HEK293T (cell line): ENCODE measurements around the gene WNT6.

Experiments used
- CTCF ChIA-PET: fragments of 350-600 bp; formaldehyde crosslinking; extraction: SDS; loops from one replicate; lab custom pipeline; 2021; ENCODE audit warnings: antibody characterized with exemption, inconsistent platforms; lab: Yijun Ruan, JAX
- POLR2A ChIA-PET: fragments of 350-600 bp; formaldehyde crosslinking; extraction: SDS; loops from one replicate; lab custom pipeline; 2020; ENCODE audit warnings: antibody characterized with exemption, inconsistent platforms; lab: Yijun Ruan, JAX
- DNase-seq: peaks from one replicate; pipeline ENCODE4 v3.0.0; 2012; ENCODE audit warnings: mixed read lengths; ENCODE audit errors: extremely low spot score
- ARNT ChIP-seq: fragments of 450-650 bp; IDR thresholded peaks from 2 replicates; pipeline ENCODE4 v1.6.1; 2017; ENCODE audit warnings: mild to moderate bottlenecking
- BHLHE40 ChIP-seq: fragments of 450-650 bp; IDR thresholded peaks from 2 replicates; pipeline ENCODE4 v1.6.1; 2016; ENCODE audit warnings: mild to moderate bottlenecking, moderate library complexity, borderline replicate concordance
- CTBP1 ChIP-seq: fragments of 450-650 bp; IDR thresholded peaks from 2 replicates; pipeline ENCODE4 v1.6.1; 2016; ENCODE audit warnings: borderline replicate concordance
- ELF4 ChIP-seq: fragments of 450-650 bp; IDR thresholded peaks from 2 replicates; pipeline ENCODE4 v1.6.1; 2017; ENCODE audit warnings: antibody characterized with exemption
- FOXA1 ChIP-seq: fragments of 450-650 bp; IDR thresholded peaks from 2 replicates; pipeline ENCODE4 v1.6.1; 2016; ENCODE audit warnings: mild to moderate bottlenecking
- FOXK2 ChIP-seq: fragments of 450-650 bp; IDR thresholded peaks from 2 replicates; pipeline ENCODE4 v1.6.1; 2016; ENCODE audit warnings: mild to moderate bottlenecking
- FOXM1 ChIP-seq: fragments of 450-650 bp; IDR thresholded peaks from 2 replicates; pipeline ENCODE4 v1.6.1; 2017; ENCODE audit warnings: mild to moderate bottlenecking, borderline replicate concordance
- HDGF ChIP-seq: fragments of 450-650 bp; IDR thresholded peaks from 2 replicates; pipeline ENCODE4 v1.6.1; 2017; ENCODE audit warnings: antibody characterized with exemption, borderline replicate concordance
- L3MBTL2 ChIP-seq: fragments of 450-650 bp; conservative IDR thresholded peaks from 2 replicates; pipeline ENCODE4 v1.6.1; 2016; ENCODE audit warnings: mild to moderate bottlenecking
- LEF1 ChIP-seq: fragments of 450-650 bp; IDR thresholded peaks from 2 replicates; pipeline ENCODE4 v1.6.1; 2017; ENCODE audit warnings: mild to moderate bottlenecking, borderline replicate concordance
- NFRKB ChIP-seq: fragments of 450-650 bp; IDR thresholded peaks from 2 replicates; pipeline ENCODE4 v1.6.1; 2016; ENCODE audit warnings: mild to moderate bottlenecking, moderate library complexity
- SP1 ChIP-seq: fragments of 450-650 bp; IDR thresholded peaks from 2 replicates; pipeline ENCODE4 v1.6.1; 2017
- SUZ12 ChIP-seq: fragments of 450-650 bp; IDR thresholded peaks from 2 replicates; pipeline ENCODE4 v1.6.1; 2016; ENCODE audit warnings: mild to moderate bottlenecking
- TARDBP ChIP-seq: fragments of 450-650 bp; IDR thresholded peaks from 2 replicates; pipeline ENCODE4 v1.6.1; 2016
- ZNF384 ChIP-seq: fragments of 450-650 bp; IDR thresholded peaks from 2 replicates; pipeline ENCODE4 v1.6.1; 2016
- TF ChIP-seq, protein P1 (sequence below): fragments of 450-650 bp; IDR thresholded peaks from 2 replicates; pipeline ENCODE4 v1.6.1; 2016

The WNT6 gene

DNA sequence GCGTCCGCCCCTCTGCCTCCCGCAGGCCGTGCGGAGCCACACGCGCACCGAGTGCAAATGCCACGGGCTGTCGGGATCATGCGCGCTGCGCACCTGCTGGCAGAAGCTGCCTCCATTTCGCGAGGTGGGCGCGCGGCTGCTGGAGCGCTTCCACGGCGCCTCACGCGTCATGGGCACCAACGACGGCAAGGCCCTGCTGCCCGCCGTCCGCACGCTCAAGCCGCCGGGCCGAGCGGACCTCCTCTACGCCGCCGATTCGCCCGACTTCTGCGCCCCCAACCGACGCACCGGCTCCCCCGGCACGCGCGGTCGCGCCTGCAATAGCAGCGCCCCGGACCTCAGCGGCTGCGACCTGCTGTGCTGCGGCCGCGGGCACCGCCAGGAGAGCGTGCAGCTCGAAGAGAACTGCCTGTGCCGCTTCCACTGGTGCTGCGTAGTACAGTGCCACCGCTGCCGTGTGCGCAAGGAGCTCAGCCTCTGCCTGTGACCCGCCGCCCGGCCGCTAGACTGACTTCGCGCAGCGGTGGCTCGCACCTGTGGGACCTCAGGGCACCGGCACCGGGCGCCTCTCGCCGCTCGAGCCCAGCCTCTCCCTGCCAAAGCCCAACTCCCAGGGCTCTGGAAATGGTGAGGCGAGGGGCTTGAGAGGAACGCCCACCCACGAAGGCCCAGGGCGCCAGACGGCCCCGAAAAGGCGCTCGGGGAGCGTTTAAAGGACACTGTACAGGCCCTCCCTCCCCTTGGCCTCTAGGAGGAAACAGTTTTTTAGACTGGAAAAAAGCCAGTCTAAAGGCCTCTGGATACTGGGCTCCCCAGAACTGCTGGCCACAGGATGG, 14.0 kb downstream of the WNT6 start:
- ChIA-PET CTCF (interaction anchor here (0.5 to 3.8 kb wide), 5 partner anchors 15 to 128 kb away, joined by 3 to 71 read pairs (median 3); no protein-coding TSS in a partner anchor), POLR2A (no interaction called here)
- no peak for DNase-seq
- no peak for TF ChIP-seq NFRKB
- no peak for TF ChIP-seq SUZ12
- TF ChIP-seq FOXK2: no peak
- no peak for TF ChIP-seq L3MBTL2
- TF ChIP-seq FOXM1: no peak
- TF ChIP-seq HDGF: no peak
- no peak for TF ChIP-seq ZNF384
- no peak for TF ChIP-seq CTBP1
- TF ChIP-seq BHLHE40: no peak
- no peak for TF ChIP-seq TARDBP
- no peak for TF ChIP-seq FOXA1
- TF ChIP-seq ELF4: no peak
- TF ChIP-seq SP1: no peak
- TF ChIP-seq LEF1: no peak
- TF ChIP-seq, protein P1, sequence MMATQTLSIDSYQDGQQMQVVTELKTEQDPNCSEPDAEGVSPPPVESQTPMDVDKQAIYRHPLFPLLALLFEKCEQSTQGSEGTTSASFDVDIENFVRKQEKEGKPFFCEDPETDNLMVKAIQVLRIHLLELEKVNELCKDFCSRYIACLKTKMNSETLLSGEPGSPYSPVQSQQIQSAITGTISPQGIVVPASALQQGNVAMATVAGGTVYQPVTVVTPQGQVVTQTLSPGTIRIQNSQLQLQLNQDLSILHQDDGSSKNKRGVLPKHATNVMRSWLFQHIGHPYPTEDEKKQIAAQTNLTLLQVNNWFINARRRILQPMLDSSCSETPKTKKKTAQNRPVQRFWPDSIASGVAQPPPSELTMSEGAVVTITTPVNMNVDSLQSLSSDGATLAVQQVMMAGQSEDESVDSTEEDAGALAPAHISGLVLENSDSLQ: no peak
- TF ChIP-seq ARNT: no peak

DNA sequence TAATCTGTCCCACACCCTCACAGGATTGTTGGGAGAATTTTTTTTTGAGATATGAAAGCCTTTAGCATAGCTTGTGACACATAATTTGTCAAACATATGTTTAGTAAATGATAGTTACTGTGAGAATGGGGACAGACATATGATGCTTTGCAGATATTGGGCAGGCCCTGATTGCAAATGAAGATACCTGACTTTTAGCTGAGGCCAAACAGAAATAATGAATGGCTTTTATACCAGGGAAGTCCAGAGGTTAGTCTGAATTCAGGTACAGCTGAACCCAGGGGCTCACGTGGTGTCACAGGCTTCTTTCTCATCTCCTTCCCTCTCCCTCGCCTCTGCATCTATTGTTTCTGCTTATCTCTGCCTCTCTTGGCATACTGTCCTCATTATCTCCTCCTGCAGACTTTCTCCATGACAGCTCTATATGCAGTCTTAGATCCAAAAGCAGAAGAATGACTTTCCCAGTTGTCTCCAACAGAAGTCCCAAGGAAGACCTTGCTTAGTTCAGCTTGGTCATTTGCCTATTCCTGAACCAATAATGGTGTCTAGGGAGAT, 16.2 kb downstream of the WNT6 start:
- CTCF ChIA-PET: interaction anchor here (1.0 to 3.8 kb wide), 16 partner anchors 10 to 217 kb away, joined by 3 to 71 read pairs (median 6); partner anchors contain the start of gene WNT6
- POLR2A ChIA-PET: interaction anchor here (1.4 to 3.0 kb wide), 2 partner anchors 11 to 34 kb away, joined by 4 to 11 read pairs; no protein-coding TSS in a partner anchor
- TF ChIP-seq FOXK2 (no peak), L3MBTL2 (no peak), FOXA1 (no peak), BHLHE40 (no peak), ELF4 (no peak), HDGF (no peak), TARDBP (no peak), ZNF384 (no peak)
- DNase-seq: no peak

DNA sequence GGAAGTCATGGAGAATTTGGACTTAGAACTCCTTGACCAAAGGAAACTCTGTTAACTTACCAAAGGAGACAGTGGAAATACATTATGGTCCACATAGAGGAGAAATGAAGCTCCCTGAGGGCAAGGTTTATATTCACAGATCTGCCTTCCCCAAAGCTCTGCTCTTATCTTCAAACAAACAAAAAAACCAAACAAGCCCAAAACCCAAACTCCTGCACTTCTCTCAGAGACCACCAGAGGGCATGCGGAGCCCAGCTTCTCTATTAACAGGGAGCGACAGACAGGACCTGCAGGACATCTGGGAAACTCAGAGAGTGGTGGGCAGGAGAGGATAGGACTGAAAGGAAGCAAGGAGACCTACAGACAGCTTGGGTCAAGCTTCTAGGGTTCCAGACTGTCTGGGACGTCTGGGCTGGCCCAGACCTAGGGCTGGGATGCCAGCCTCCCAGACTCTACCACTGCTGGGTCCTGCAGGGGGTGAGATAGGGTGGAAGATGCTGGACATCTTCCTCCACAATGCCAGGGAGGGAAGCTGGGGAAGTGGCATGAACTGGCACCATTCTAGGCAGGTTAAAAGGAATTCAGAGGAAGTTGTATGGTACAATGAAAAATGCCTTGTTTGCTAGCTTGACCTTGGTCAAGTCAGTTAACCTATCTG, 17.1 kb downstream of the WNT6 start:
- TF ChIP-seq SP1 (no peak), SUZ12 (no peak), BHLHE40 (no peak), L3MBTL2 (no peak), ELF4 (no peak), NFRKB (no peak), ZNF384 (no peak), FOXM1 (no peak), LEF1 (no peak), TARDBP (no peak), FOXA1 (no peak), HDGF (no peak), ARNT (no peak), FOXK2 (no peak), CTBP1 (no peak)
- TF ChIP-seq, protein P1: no peak
- ChIA-PET POLR2A (interaction anchor here (1.4 to 3.0 kb wide), 2 partner anchors 10 to 33 kb away, joined by 4 to 11 read pairs; no protein-coding TSS in a partner anchor), CTCF (interaction anchor here (0.7 to 3.8 kb wide), 19 partner anchors 9 to 218 kb away, joined by 3 to 71 read pairs (median 6); partner anchors contain the start of gene WNT6)

DNA sequence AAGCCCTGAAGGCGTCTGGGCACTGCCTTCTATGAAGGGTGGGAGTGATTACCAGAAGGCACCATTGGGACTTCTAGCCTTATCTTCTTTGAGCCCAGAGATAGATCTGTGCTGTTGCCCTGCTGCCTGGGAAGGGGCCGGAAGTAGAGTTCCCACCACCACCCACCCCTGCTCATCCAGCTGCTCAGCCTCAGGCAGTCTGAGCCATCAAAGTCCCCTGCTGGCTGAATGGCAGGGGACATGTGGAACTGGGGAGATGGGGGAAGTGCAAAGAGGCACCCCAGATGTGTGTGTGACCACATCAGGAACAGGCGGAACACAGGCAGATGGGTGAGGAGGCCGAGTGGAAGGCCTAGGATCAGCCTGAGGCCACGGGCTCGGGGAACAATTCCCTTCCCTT, 17.7 kb downstream of the WNT6 start:
- no peak for DNase-seq
- CTCF ChIA-PET: interaction anchor here (1.0 to 3.8 kb wide), 10 partner anchors 11 to 126 kb away, joined by 3 to 71 read pairs (median 6); no protein-coding TSS in a partner anchor
- no peak for TF ChIP-seq FOXM1
- TF ChIP-seq TARDBP: no peak
- TF ChIP-seq CTBP1: no peak
- TF ChIP-seq L3MBTL2: no peak
- TF ChIP-seq NFRKB: no peak
- no peak for TF ChIP-seq FOXK2
- TF ChIP-seq HDGF: no peak
- no peak for TF ChIP-seq LEF1
- TF ChIP-seq SUZ12: no peak
- TF ChIP-seq ELF4: no peak
- TF ChIP-seq ZNF384: no peak
- no peak for TF ChIP-seq FOXA1
- no peak for TF ChIP-seq SP1
- TF ChIP-seq, protein P1: no peak
- no peak for TF ChIP-seq BHLHE40
- TF ChIP-seq ARNT: no peak
- POLR2A ChIA-PET: interaction anchor here (3.0 kb wide), 1 partner anchor 32 kb away, joined by 11 read pairs; no protein-coding TSS in a partner anchor

More for the DNA sequence above, 17.1 kb downstream of the WNT6 start:
- DNase-seq: peak; percentile 75

DNA sequence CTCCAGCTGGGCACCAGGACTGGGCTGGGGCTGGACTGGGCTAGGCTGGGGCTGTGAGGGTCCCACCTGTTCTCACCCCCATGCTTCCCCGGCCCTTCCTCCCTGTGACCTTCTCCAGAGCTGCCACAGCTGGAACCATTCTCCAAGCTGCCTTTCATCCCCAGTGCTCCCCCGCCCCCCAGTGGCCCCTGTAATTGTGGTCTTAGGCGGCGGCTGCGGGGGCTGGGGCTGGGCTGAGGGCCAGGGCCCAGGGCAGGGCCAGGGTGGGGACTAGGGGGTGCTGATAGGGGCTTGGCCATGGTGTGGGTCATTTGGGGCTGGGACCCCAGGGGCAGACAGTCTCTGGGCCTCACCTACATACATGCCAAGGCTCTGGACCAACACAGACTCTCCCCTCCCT, 18.3 kb downstream of the WNT6 start:
- DNase-seq: no peak
- ChIA-PET POLR2A (no interaction called here), CTCF (interaction anchor here (2.5 kb wide), 2 partner anchors 14 to 20 kb away, joined by 13 to 15 read pairs; no protein-coding TSS in a partner anchor)
- TF ChIP-seq FOXM1: no peak
- no peak for TF ChIP-seq NFRKB
- no peak for TF ChIP-seq LEF1
- TF ChIP-seq SP1: no peak
- no peak for TF ChIP-seq TARDBP
- TF ChIP-seq ARNT: no peak
- no peak for TF ChIP-seq SUZ12
- no peak for TF ChIP-seq ZNF384
- no peak for TF ChIP-seq FOXA1
- no peak for TF ChIP-seq BHLHE40
- TF ChIP-seq FOXK2: no peak
- TF ChIP-seq, protein P1: no peak
- TF ChIP-seq L3MBTL2: no peak
- TF ChIP-seq CTBP1: no peak
- TF ChIP-seq ELF4: no peak
- no peak for TF ChIP-seq HDGF
